HL-60 (cell line): ENCODE measurements around the gene SLC24A3.

ENCODE experiments used
- DNase-seq, 2 experiments: peaks; one replicate each; pipeline ENCODE4 v3.0.0-alpha.2; 2010 to 2020; ENCODE audit warnings: low read depth in 1 of 2, low spot score in 1 of 2
- H3K27ac ChIP-seq: fragments of 250-450 bp; sonication (Bioruptor Pico); replicated peaks from 2 replicates; pipeline ENCODE4 v1.5.1; 2020; ENCODE audit warnings: mild to moderate bottlenecking, moderate library complexity
- H3K27me3 ChIP-seq: fragments of 250-450 bp; sonication (Bioruptor Pico); 2 replicates; pipeline ENCODE4 v1.5.1; 2021; ENCODE audit warnings: mild to moderate bottlenecking, moderate library complexity; ENCODE audit not compliant: insufficient read depth, poor library complexity, severe bottlenecking
- H3K4me3 ChIP-seq: replicated peaks from 2 replicates; pipeline ENCODE4 v1.5.1; 2011; ENCODE audit warnings: mild to moderate bottlenecking, control low read depth, low read length; ENCODE audit not compliant: insufficient read depth
- GABPA ChIP-seq: IDR thresholded peaks from 2 replicates; pipeline ENCODE4 v1.6.1; 2012; ENCODE audit warnings: low read depth
- POLR2AphosphoS5 ChIP-seq: IDR thresholded peaks from 2 replicates; pipeline ENCODE4 v1.6.1; 2012; ENCODE audit warnings: low read depth
- SPI1 ChIP-seq: IDR thresholded peaks from 2 replicates; pipeline ENCODE4 v1.6.1; 2012; ENCODE audit warnings: low read depth, mild to moderate bottlenecking, borderline replicate concordance
- TF ChIP-seq, protein P1 (sequence below): IDR thresholded peaks from one replicate; pipeline ENCODE4 v1.5.1; 2011; ENCODE audit warnings: low read length, control low read depth, inconsistent platforms; ENCODE audit not compliant: insufficient read depth
- TF ChIP-seq, protein P2 (sequence below): IDR thresholded peaks from 2 replicates; pipeline ENCODE4 v1.6.1; 2012; ENCODE audit warnings: low read depth; ENCODE audit not compliant: insufficient replicate concordance

SLC24A3 gene

DNA sequence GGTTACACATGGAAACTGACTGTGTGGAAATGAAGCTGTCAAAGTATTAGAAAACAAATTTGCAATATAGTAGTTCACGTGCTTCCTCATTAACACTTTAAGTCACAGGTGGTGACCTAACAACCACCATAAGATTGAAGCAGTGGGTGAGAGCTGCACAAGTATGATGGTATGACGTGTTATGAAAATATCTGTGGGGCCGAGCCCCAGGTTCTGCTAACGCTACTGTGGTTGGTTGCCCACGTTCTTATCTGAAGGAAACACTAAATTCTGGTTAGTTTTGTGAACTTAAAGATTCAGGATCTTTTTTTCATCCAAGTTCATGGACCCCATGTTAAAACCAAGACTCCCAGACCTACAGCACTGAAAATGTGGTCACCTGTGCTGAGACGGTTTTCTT lies 302.6 kb downstream of the SLC24A3 start:
- H3K27me3 ChIP-seq, result peaks cover 2% of the 10 kb centered on the region
- H3K4me3 ChIP-seq, result no peak overlapping the region
- TF ChIP-seq, protein P1, sequence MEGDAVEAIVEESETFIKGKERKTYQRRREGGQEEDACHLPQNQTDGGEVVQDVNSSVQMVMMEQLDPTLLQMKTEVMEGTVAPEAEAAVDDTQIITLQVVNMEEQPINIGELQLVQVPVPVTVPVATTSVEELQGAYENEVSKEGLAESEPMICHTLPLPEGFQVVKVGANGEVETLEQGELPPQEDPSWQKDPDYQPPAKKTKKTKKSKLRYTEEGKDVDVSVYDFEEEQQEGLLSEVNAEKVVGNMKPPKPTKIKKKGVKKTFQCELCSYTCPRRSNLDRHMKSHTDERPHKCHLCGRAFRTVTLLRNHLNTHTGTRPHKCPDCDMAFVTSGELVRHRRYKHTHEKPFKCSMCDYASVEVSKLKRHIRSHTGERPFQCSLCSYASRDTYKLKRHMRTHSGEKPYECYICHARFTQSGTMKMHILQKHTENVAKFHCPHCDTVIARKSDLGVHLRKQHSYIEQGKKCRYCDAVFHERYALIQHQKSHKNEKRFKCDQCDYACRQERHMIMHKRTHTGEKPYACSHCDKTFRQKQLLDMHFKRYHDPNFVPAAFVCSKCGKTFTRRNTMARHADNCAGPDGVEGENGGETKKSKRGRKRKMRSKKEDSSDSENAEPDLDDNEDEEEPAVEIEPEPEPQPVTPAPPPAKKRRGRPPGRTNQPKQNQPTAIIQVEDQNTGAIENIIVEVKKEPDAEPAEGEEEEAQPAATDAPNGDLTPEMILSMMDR, result no peak
- TF ChIP-seq, protein P2, sequence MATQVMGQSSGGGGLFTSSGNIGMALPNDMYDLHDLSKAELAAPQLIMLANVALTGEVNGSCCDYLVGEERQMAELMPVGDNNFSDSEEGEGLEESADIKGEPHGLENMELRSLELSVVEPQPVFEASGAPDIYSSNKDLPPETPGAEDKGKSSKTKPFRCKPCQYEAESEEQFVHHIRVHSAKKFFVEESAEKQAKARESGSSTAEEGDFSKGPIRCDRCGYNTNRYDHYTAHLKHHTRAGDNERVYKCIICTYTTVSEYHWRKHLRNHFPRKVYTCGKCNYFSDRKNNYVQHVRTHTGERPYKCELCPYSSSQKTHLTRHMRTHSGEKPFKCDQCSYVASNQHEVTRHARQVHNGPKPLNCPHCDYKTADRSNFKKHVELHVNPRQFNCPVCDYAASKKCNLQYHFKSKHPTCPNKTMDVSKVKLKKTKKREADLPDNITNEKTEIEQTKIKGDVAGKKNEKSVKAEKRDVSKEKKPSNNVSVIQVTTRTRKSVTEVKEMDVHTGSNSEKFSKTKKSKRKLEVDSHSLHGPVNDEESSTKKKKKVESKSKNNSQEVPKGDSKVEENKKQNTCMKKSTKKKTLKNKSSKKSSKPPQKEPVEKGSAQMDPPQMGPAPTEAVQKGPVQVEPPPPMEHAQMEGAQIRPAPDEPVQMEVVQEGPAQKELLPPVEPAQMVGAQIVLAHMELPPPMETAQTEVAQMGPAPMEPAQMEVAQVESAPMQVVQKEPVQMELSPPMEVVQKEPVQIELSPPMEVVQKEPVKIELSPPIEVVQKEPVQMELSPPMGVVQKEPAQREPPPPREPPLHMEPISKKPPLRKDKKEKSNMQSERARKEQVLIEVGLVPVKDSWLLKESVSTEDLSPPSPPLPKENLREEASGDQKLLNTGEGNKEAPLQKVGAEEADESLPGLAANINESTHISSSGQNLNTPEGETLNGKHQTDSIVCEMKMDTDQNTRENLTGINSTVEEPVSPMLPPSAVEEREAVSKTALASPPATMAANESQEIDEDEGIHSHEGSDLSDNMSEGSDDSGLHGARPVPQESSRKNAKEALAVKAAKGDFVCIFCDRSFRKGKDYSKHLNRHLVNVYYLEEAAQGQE, result no peak
- TF ChIP-seq GABPA, result no peak
- no peak for TF ChIP-seq POLR2AphosphoS5
- TF ChIP-seq SPI1, result no peak
- no peak for DNase-seq
- no peak overlapping the region for H3K27ac ChIP-seq

DNA sequence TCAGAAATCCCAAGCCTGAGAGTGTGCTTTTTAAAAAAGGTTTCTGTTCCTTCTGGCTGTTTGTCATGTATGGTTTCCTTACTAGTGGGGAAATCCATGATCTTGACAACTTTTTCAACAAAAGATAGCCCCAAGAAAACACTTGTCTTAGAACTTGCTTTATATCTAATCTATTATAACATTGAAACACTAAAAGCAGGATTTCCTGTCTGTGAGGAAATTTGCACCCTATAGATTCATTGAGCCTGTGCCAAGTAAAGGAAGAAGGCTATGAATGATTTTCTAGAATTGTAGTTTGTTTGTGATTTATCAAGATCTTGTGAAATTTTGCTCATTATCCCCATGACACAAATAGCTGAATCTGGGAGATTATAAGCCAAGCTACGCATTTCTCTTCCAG lies 307.0 kb downstream of the SLC24A3 start:
- H3K27ac ChIP-seq, result no peak overlapping the region
- H3K27me3 ChIP-seq, result peaks cover 2% of the 10 kb centered on the region
- TF ChIP-seq SPI1 (no peak), GABPA (no peak)
- TF ChIP-seq, protein P1, result no peak
- H3K4me3 ChIP-seq, result no peak overlapping the region
- no peak for DNase-seq

DNA sequence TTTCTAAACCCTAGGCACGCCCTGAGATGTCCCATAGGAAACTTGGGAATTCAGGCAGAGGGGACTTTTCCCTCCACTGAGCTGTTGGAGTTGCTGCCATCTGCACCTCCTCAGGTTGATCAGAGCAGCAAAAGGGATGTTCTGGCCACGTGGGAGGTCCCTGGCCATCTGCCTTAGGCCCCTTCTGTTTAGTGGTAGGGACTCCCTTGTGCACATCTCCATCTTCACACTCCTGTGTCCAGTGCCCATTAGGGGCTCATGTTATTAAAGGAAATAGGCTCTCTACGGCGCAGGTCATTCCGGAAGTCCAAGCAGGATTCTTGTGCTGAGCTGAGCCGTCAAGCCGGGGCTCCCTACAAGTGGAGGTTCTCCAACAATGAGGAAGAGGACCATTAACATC lies 307.8 kb downstream of the SLC24A3 start:
- Histone ChIP-seq H3K27ac (no peak overlapping the region), H3K27me3 (peaks cover 2% of the 10 kb centered on the region), H3K4me3 (no peak overlapping the region)
- TF ChIP-seq, protein P1, result no peak
- no peak for TF ChIP-seq POLR2AphosphoS5
- DNase-seq, result no peak

DNA sequence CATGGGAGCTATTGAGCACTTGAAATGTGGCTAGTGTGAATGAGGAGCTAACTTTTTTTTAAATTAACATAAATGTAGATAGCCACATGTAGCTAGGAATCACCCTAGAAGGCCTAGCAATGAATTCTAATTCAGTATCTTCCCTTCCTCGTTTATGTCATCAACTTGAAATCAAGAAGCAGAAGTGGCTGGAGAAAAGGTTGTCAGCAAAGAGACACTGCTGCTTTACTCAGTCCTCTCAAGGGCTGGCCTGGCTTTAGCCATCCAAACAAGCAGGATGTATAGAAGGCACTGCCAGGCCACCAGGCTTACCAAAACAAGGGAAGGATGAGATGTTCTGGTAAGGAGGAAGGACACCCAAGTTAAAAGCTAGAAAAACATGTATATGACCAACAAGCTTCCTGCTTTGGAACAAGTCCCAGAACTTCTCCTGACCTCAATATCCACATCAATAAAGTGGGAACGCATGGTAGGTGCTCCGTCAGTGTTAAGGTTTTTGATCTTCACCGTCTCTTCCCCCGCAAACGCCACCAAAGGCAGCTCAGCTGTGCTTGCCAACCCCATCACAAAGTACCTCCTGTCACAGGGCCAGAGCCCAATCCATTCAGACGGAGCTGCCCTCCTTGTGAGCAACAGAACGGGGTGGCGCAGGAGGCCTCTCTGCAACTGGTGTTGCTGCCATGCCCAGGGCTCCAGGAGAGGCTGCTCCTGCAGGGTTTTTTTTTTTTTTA lies 309.8 kb downstream of the SLC24A3 start:
- Histone ChIP-seq H3K27me3 (peaks cover 2% of the 10 kb centered on the region), H3K27ac (no peak overlapping the region), H3K4me3 (no peak overlapping the region)
- no peak for DNase-seq
- TF ChIP-seq, protein P2, result no peak
- no peak for TF ChIP-seq GABPA
- TF ChIP-seq, protein P1, result no peak
- no peak for TF ChIP-seq SPI1
- TF ChIP-seq POLR2AphosphoS5, result no peak
